SK-N-SH (cell line): ENCODE data around the gene GMNN. TPM values are rescaled to one million over a fixed set of nuclear protein-coding genes. Genes with fewer than 3 reads are reported as not detected.

Experiments used
- CTCF ChIA-PET: fragments of 300-600, 350-600 bp; formaldehyde crosslinking; extraction: SDS; loops from one replicate; lab custom pipeline; 2021; lab: Yijun Ruan, JAX
- POLR2A ChIA-PET: fragments of 350-600 bp; sonication (Branson Sonifier 250); formaldehyde crosslinking; extraction: SDS; loops from one replicate; lab custom pipeline; 2020; ENCODE audit warnings: antibody characterized with exemption, inconsistent platforms; lab: Yijun Ruan, JAX
- DNase-seq: peaks from one replicate; pipeline ENCODE4 v3.0.0; 2012
- H2AFZ ChIP-seq: fragments of 200-600 bp; sonication (generic); 2 replicates; pipeline ENCODE4 v1.8.1; 2016; ENCODE audit warnings: antibody characterized with exemption, mild to moderate bottlenecking, low read depth
- H3F3A ChIP-seq: fragments of 200-600 bp; sonication (generic); replicated peaks from 2 replicates; pipeline ENCODE3; 2016; ENCODE audit warnings: antibody characterized with exemption, mild to moderate bottlenecking; ENCODE audit not compliant: insufficient read depth
- H3K27ac ChIP-seq, 2 experiments: fragments of 200-500 bp in 1 of 2; fragments of 200-600 bp in 1 of 2; sonication (Bioruptor generic) in 1 of 2; sonication (generic), shearing (Covaris generic) in 1 of 2; 2 replicates each; pipeline versions ENCODE4 v1.5.1 to v1.6.1; 2014 to 2016; ENCODE audit warnings: low read depth in 2 of 2, inconsistent platforms in 1 of 2, low read length in 1 of 2, mild to moderate bottlenecking in 1 of 2, mixed read lengths in 1 of 2
- H3K27me3 ChIP-seq: fragments of 200-600 bp; sonication (generic), shearing (Covaris generic); 2 replicates; pipeline ENCODE4 v1.6.1; 2016; ENCODE audit warnings: mixed run types; ENCODE audit not compliant: insufficient read depth
- H3K36me3 ChIP-seq, 2 experiments: fragments of 200-500 bp in 1 of 2; fragments of 200-600 bp in 1 of 2; sonication (Bioruptor generic) in 1 of 2; sonication (generic) in 1 of 2; replicated peaks in 1 of 2; 2 replicates each; pipeline versions ENCODE3 to v1.5.1; 2014 to 2016; ENCODE audit warnings: low read length in 1 of 2, mild to moderate bottlenecking in 1 of 2; ENCODE audit not compliant: insufficient read depth in 2 of 2, control insufficient read depth in 1 of 2
- H3K4me1 ChIP-seq, 2 experiments: fragments of 200-500 bp in 1 of 2; fragments of 200-600 bp in 1 of 2; sonication (Bioruptor generic) in 1 of 2; sonication (generic), shearing (Covaris generic) in 1 of 2; 2 replicates each; pipeline versions ENCODE4 v1.5.1 to v1.6.1; 2014 to 2016; ENCODE audit warnings: low read depth in 1 of 2, low read length in 1 of 2, mixed run types in 1 of 2; ENCODE audit not compliant: insufficient read depth in 2 of 2, control insufficient read depth in 1 of 2
- H3K4me2 ChIP-seq: fragments of 200-600 bp; sonication (generic), shearing (Covaris generic); 2 replicates; pipeline ENCODE4 v1.6.1; 2017; ENCODE audit warnings: mixed run types
- H3K4me3 ChIP-seq, 2 experiments: fragments of 200-500 bp in 1 of 2; fragments of 200-600 bp in 1 of 2; sonication (Bioruptor generic) in 1 of 2; sonication (generic), shearing (Covaris generic) in 1 of 2; 2 replicates each; pipeline versions ENCODE4 v1.5.1 to v1.8.1; 2014 to 2016; ENCODE audit warnings: low read depth in 2 of 2, inconsistent platforms in 1 of 2, low read length in 1 of 2, mild to moderate bottlenecking in 1 of 2, mixed read lengths in 1 of 2, moderate library complexity in 1 of 2
- H3K79me2 ChIP-seq: fragments of 200-600 bp; sonication (generic); 2 replicates; pipeline ENCODE4 v1.8.1; 2017; ENCODE audit warnings: mild to moderate bottlenecking; ENCODE audit not compliant: insufficient read depth
- H3K9ac ChIP-seq: fragments of 200-600 bp; sonication (generic); 2 replicates; pipeline ENCODE4 v1.6.1; 2017; ENCODE audit warnings: mixed run types
- H3K9me2 ChIP-seq: fragments of 200-600 bp; sonication (generic); 2 replicates; pipeline ENCODE4 v1.6.1; 2017; ENCODE audit warnings: mixed run types
- H3K9me3 ChIP-seq: fragments of 200-600 bp; sonication (generic); 2 replicates; pipeline ENCODE4 v1.6.1; 2017; ENCODE audit warnings: mixed run types, mild to moderate bottlenecking, moderate library complexity
- H4K20me1 ChIP-seq: fragments of 200-600 bp; sonication (generic); 2 replicates; pipeline ENCODE4 v1.6.1; 2017; ENCODE audit warnings: mild to moderate bottlenecking, mixed run types; ENCODE audit not compliant: insufficient read depth
- ELF1 ChIP-seq: IDR thresholded peaks from 2 replicates; pipeline ENCODE4 v1.4.0; 2012
- FOSL2 ChIP-seq: IDR thresholded peaks from 2 replicates; pipeline ENCODE4 v1.4.0; 2012; ENCODE audit warnings: low read depth, mild to moderate bottlenecking, moderate library complexity, borderline replicate concordance
- FOXM1 ChIP-seq: IDR thresholded peaks from 2 replicates; pipeline ENCODE4 v1.4.0; 2012; ENCODE audit warnings: low read depth, mild to moderate bottlenecking
- JUND ChIP-seq: IDR thresholded peaks from 2 replicates; pipeline ENCODE4 v1.4.0; 2012
- MXI1 ChIP-seq: IDR thresholded peaks from 2 replicates; pipeline ENCODE4 v1.6.1; 2012; ENCODE audit warnings: mild to moderate bottlenecking, low read depth, low read length, improper control_type of control experiment
- NFIC ChIP-seq: IDR thresholded peaks from 2 replicates; pipeline ENCODE4 v1.4.0; 2012; ENCODE audit warnings: borderline replicate concordance
- TAF1 ChIP-seq: IDR thresholded peaks from 2 replicates; pipeline ENCODE4 v1.6.1; 2012; ENCODE audit warnings: low read depth, mild to moderate bottlenecking, low read length, moderate library complexity, borderline replicate concordance
- TCF12 ChIP-seq: IDR thresholded peaks from 2 replicates; pipeline ENCODE4 v1.4.0; 2012
- USF2 ChIP-seq: fragments of 150-350 bp; IDR thresholded peaks from 2 replicates; pipeline ENCODE4 v1.6.1; 2017; ENCODE audit warnings: antibody characterized with exemption, low read length, low read depth, borderline replicate concordance
- WGBS: methylation state at CpG from one replicate; pipeline ENCODE4 v1.1.6; 2017; ENCODE audit warnings: low lambda C conversion rate; 5-methylcytosine and 5-hydroxymethylcytosine counted together
- polyA plus RNA-seq, 3 experiments: library from polyadenylated mRNA; depleted of rRNA; stranded (reverse); fragments of >200 nt; gene quantifications; 2 replicates each; pipeline ENCODE4 v1.2.3, GENCODE V29; 2012
- TF ChIP-seq, protein P1 (sequence below): IDR thresholded peaks from 2 replicates; pipeline ENCODE4; 2012
- TF ChIP-seq, protein P2 (sequence below): fragments of 200-600 bp; sonication (generic); IDR thresholded peaks from 2 replicates; pipeline ENCODE4 v1.6.1; 2017; ENCODE audit warnings: antibody characterized with exemption, mild to moderate bottlenecking, moderate library complexity

Gene GMNN
- polyA plus RNA-seq, 1 of the 3 experiments (the other 2 are of a cell fraction), result 16.8 TPM

DNA sequence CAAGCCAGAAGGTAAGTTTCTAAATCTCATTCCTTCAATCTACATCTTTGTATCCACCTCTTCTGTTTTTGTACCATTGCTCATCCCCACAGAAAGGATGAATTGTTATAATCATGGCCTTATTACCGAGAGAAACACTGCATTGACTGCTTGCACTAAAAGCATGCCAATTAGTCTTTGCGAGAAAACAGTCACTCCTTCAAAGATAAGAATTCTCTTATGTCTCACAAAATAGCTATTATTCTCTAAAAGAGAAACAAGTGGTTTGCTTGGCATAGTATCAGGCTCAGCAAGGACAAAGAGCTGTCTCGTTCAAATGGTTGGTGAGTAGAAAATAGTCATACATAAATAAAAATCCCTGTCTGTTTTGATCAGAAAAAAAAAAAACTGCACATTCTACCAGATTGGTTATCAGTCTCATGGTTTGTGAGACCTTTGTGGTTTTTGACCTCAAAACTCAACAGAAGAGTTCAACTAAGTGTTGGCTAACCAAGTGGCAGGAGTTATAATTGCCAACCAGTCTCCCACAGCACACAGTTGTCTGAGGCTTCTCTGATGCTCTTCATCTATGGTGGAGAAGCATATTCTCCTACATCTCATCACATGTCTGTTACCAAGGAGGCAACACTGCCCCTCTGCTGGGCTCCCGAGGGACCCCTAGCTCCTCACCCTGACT, 59.1 kb downstream of the GMNN start:
- H3K36me3 ChIP-seq, result no peaks in the 10 kb centered on the region
- H3K4me1 ChIP-seq, result peaks cover 0 to 12% of the 10 kb centered on the region in 2 experiments; a peak in 2 of 4 replicates
- WGBS, result 75% methylated on average over 4 of the region's 4 CpGs
- H3K9me3 ChIP-seq, result no peaks in the 10 kb centered on the region
- H3K4me3 ChIP-seq, result no peak overlapping the region
- H3K9me2 ChIP-seq, result no peaks in the 10 kb centered on the region
- H3K4me2 ChIP-seq, result no peak overlapping the region
- no peak overlapping the region for H3K9ac ChIP-seq
- no peaks in the 10 kb centered on the region for H3F3A ChIP-seq
- H3K27me3 ChIP-seq, result no peaks in the 10 kb centered on the region
- no peak for TF ChIP-seq ELF1
- TF ChIP-seq TAF1, result no peak
- no peak for TF ChIP-seq FOSL2
- no peak for TF ChIP-seq TCF12
- TF ChIP-seq, protein P1, sequence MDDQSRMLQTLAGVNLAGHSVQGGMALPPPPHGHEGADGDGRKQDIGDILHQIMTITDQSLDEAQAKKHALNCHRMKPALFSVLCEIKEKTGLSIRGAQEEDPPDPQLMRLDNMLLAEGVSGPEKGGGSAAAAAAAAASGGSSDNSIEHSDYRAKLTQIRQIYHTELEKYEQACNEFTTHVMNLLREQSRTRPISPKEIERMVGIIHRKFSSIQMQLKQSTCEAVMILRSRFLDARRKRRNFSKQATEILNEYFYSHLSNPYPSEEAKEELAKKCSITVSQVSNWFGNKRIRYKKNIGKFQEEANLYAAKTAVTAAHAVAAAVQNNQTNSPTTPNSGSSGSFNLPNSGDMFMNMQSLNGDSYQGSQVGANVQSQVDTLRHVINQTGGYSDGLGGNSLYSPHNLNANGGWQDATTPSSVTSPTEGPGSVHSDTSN, result no peak
- TF ChIP-seq MXI1, result no peak
- TF ChIP-seq FOXM1, result no peak
- no peak for TF ChIP-seq USF2
- TF ChIP-seq JUND, result no peak
- TF ChIP-seq NFIC, result no peak
- TF ChIP-seq, protein P2, sequence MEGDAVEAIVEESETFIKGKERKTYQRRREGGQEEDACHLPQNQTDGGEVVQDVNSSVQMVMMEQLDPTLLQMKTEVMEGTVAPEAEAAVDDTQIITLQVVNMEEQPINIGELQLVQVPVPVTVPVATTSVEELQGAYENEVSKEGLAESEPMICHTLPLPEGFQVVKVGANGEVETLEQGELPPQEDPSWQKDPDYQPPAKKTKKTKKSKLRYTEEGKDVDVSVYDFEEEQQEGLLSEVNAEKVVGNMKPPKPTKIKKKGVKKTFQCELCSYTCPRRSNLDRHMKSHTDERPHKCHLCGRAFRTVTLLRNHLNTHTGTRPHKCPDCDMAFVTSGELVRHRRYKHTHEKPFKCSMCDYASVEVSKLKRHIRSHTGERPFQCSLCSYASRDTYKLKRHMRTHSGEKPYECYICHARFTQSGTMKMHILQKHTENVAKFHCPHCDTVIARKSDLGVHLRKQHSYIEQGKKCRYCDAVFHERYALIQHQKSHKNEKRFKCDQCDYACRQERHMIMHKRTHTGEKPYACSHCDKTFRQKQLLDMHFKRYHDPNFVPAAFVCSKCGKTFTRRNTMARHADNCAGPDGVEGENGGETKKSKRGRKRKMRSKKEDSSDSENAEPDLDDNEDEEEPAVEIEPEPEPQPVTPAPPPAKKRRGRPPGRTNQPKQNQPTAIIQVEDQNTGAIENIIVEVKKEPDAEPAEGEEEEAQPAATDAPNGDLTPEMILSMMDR, result no peak
- no peak for DNase-seq
- H2AFZ ChIP-seq, result no peak overlapping the region
- CTCF ChIA-PET, result interaction anchor here (0.5 to 1.8 kb wide), 4 partner anchors 9 to 237 kb away, joined by 3 to 6 read pairs (median 3); no protein-coding TSS in a partner anchor
- no peak overlapping the region for H3K27ac ChIP-seq
- POLR2A ChIA-PET, result no interaction called here
- no peaks in the 10 kb centered on the region for H3K79me2 ChIP-seq
- H4K20me1 ChIP-seq, result no peaks in the 10 kb centered on the region

Other genes with a start within 250 kb of the GMNN start
- 0.03 and 0.06 TPM in 2 replicates for gene KIAA0319, start 128.7 kb upstream of the GMNN start, polyA plus RNA-seq (2012; rRNA removed)
- 20.0 and 20.2 TPM in 2 replicates for gene TDP2, start 108.0 kb upstream of the GMNN start, polyA plus RNA-seq (2012; rRNA removed)
- 18.0 and 20.8 TPM in 2 replicates for gene ACOT13, start 107.9 kb upstream of the GMNN start, polyA plus RNA-seq (2012; rRNA removed)
- gene C6orf62, start 55.8 kb upstream of the GMNN start, polyA plus RNA-seq (2012; rRNA removed), result 36.0 and 42.3 TPM in 2 replicates
- not detected in 2 replicates for gene ARMH2, start 24.0 kb downstream of the GMNN start, polyA plus RNA-seq (2012; rRNA removed)
- 0.05 TPM in 2 replicates for gene RIPOR2, start 161.0 kb downstream of the GMNN start, polyA plus RNA-seq (2012; rRNA removed)